Neuron (in vitro differentiated cells): Measurements from ENCODE around the gene KDM4B.
"Not testable (repeated sequence)": the region's sequence is repeated elsewhere in the genome, so short reads cannot be mapped to it uniquely, and the experiment has no call there.

ENCODE experiments used
- H2AFZ ChIP-seq: one replicate; pipeline ENCODE4 v1.6.1; 2013; ENCODE audit warnings: low read depth, mild to moderate bottlenecking, inconsistent platforms, low read length, moderate library complexity
- H3K27me3 ChIP-seq: one replicate; pipeline ENCODE4 v1.6.1; 2013; ENCODE audit warnings: low read length; ENCODE audit not compliant: insufficient read depth
- H3K36me3 ChIP-seq: one replicate; pipeline ENCODE4 v1.6.1; 2013; ENCODE audit warnings: low read length; ENCODE audit not compliant: insufficient read depth
- H3K4me1 ChIP-seq: one replicate; pipeline ENCODE4 v1.6.1; 2013; ENCODE audit warnings: low read length; ENCODE audit not compliant: insufficient read depth
- H3K4me3 ChIP-seq: 2 replicates; pipeline ENCODE4 v1.5.1; 2013; ENCODE audit warnings: mild to moderate bottlenecking, low read length, moderate library complexity
- H3K9me3 ChIP-seq: one replicate; pipeline ENCODE4 v1.6.1; 2013; ENCODE audit warnings: low read length

KDM4B gene

GRCh38 chr19:5154129-5154798 lies 185.4 kb downstream of the KDM4B start:
- Histone ChIP-seq H3K4me3 (no peak overlapping the region), H3K9me3 (peaks cover 9% of the 10 kb centered on the region), H2AFZ (no peak overlapping the region), H3K27me3 (no peaks in the 10 kb centered on the region), H3K36me3 (peaks cover 12% of the 10 kb centered on the region), H3K4me1 (no peaks in the 10 kb centered on the region)

- Histone ChIP-seq H2AFZ (no peak overlapping the region), H3K27me3 (no peaks in the 10 kb centered on the region), H3K4me3 (no peak overlapping the region), H3K36me3 (peaks cover 6% of the 10 kb centered on the region), H3K4me1 (no peaks in the 10 kb centered on the region), H3K9me3 (peaks cover 9% of the 10 kb centered on the region)
These were observed 186.0 kb downstream of the KDM4B start for GRCh38 chr19:5154799-5155426.

GRCh38 chr19:5155586-5156210 lies 186.8 kb downstream of the KDM4B start:
- Histone ChIP-seq H3K9me3 (peaks cover 9% of the 10 kb centered on the region), H2AFZ (no peak overlapping the region), H3K27me3 (no peaks in the 10 kb centered on the region), H3K4me3 (no peak overlapping the region), H3K4me1 (no peaks in the 10 kb centered on the region), H3K36me3 (peaks cover 2% of the 10 kb centered on the region)

GRCh38 chr19:5156231-5156986 lies 187.5 kb downstream of the KDM4B start:
- Histone ChIP-seq H3K27me3 (no peaks in the 10 kb centered on the region), H2AFZ (no peak overlapping the region), H3K36me3 (peaks cover under 1% of the 10 kb centered on the region), H3K4me3 (no peak overlapping the region), H3K4me1 (no peaks in the 10 kb centered on the region), H3K9me3 (peaks cover 9% of the 10 kb centered on the region)

- H3K4me1 ChIP-seq = no peaks in the 10 kb centered on the region
- no peaks in the 10 kb centered on the region for H3K27me3 ChIP-seq
- no peaks in the 10 kb centered on the region for H3K36me3 ChIP-seq
- no peak overlapping the region for H3K4me3 ChIP-seq
- H2AFZ ChIP-seq = no peak overlapping the region
- peaks cover 12% of the 10 kb centered on the region for H3K9me3 ChIP-seq
These were observed 188.3 kb downstream of the KDM4B start for GRCh38 chr19:5157186-5157585.

- not testable (repeated sequence) for H3K4me1 ChIP-seq, H3K4me3 ChIP-seq, H3K36me3 ChIP-seq, H2AFZ ChIP-seq, H3K27me3 ChIP-seq
- H3K9me3 ChIP-seq = peaks cover 12% of the 10 kb centered on the region
These were observed 189.7 kb downstream of the KDM4B start for GRCh38 chr19:5158549-5159134.

GRCh38 chr19:5160158-5160795 lies 191.4 kb downstream of the KDM4B start:
- H3K4me1 ChIP-seq, H3K36me3 ChIP-seq, H2AFZ ChIP-seq, H3K27me3 ChIP-seq, H3K4me3 ChIP-seq: not testable (repeated sequence)
- peaks cover 12% of the 10 kb centered on the region for H3K9me3 ChIP-seq

GRCh38 chr19:5164845-5165696 lies 196.2 kb downstream of the KDM4B start:
- H2AFZ ChIP-seq, H3K9me3 ChIP-seq, H3K4me1 ChIP-seq, H3K36me3 ChIP-seq, H3K4me3 ChIP-seq, H3K27me3 ChIP-seq: not testable (repeated sequence)

GRCh38 chr19:5165697-5166019 lies 196.7 kb downstream of the KDM4B start:
- H3K27me3 ChIP-seq = no peaks in the 10 kb centered on the region
- H2AFZ ChIP-seq = no peak overlapping the region
- H3K4me1 ChIP-seq = peaks cover 4% of the 10 kb centered on the region
- peaks cover 11% of the 10 kb centered on the region for H3K9me3 ChIP-seq
- no peaks in the 10 kb centered on the region for H3K36me3 ChIP-seq
- H3K4me3 ChIP-seq = no peak overlapping the region

GRCh38 chr19:5166262-5166661 lies 197.3 kb downstream of the KDM4B start:
- Histone ChIP-seq H3K36me3 (no peaks in the 10 kb centered on the region), H2AFZ (no peak overlapping the region), H3K4me3 (no peak overlapping the region), H3K4me1 (peaks cover 4% of the 10 kb centered on the region), H3K27me3 (no peaks in the 10 kb centered on the region), H3K9me3 (peaks cover 11% of the 10 kb centered on the region)

- Histone ChIP-seq H3K27me3 (no peaks in the 10 kb centered on the region), H3K4me1 (peaks cover 7% of the 10 kb centered on the region), H3K4me3 (no peak overlapping the region), H2AFZ (no peak overlapping the region), H3K9me3 (peaks cover 7% of the 10 kb centered on the region), H3K36me3 (no peaks in the 10 kb centered on the region)
These were observed 201.4 kb downstream of the KDM4B start for GRCh38 chr19:5170329-5170745.

- no peaks in the 10 kb centered on the region for H3K36me3 ChIP-seq
- no peaks in the 10 kb centered on the region for H3K27me3 ChIP-seq
- H3K9me3 ChIP-seq = peaks cover 7% of the 10 kb centered on the region
- no peak overlapping the region for H2AFZ ChIP-seq
- H3K4me3 ChIP-seq = no peak overlapping the region
- peaks cover 8% of the 10 kb centered on the region for H3K4me1 ChIP-seq
These were observed 202.8 kb downstream of the KDM4B start for GRCh38 chr19:5171711-5172110.
